ENCODE data around the gene ANO2.

Gene ANO2

GRCh38 chr12:5881101-5881606 lies 63.9 kb downstream of the ANO2 start:
- no peak for TF ChIP-seq CTCF (IDR thresholded peaks at IDR 0.05; ENCODE audit: low read depth, low read length, missing control alignments)
- Histone ChIP-seq H3K36me3 (replicated peaks) (no peaks in the 10 kb centered on the region), H3K27me3 (replicated peaks) (no peaks in the 10 kb centered on the region), H3K4me3 (ENCODE audit: low read depth, low read length) (no peak overlapping the region), H3K27ac (no peak overlapping the region)
- in situ Hi-C loops (cut with HindIII; ENCODE audit: low pct_ligation_motif_present, low sequenced_read_pairs): no loop called here
- DNase-seq: no peak

- Histone ChIP-seq H3K36me3 (replicated peaks) (no peaks in the 10 kb centered on the region), H3K4me3 (ENCODE audit: low read depth, low read length) (no peak overlapping the region), H3K27ac (no peak overlapping the region), H3K27me3 (replicated peaks) (no peaks in the 10 kb centered on the region)
- no peak for TF ChIP-seq CTCF (IDR thresholded peaks at IDR 0.05; ENCODE audit: low read depth, low read length, missing control alignments)
- no peak for DNase-seq
- in situ Hi-C loops (cut with HindIII; ENCODE audit: low pct_ligation_motif_present, low sequenced_read_pairs): no loop called here
These were observed 69.2 kb downstream of the ANO2 start for GRCh38 chr12:5875851-5876250.

GRCh38 chr12:5874514-5874913 lies 70.5 kb downstream of the ANO2 start:
- in situ Hi-C loops (cut with HindIII; ENCODE audit: low pct_ligation_motif_present, low sequenced_read_pairs): no loop called here
- Histone ChIP-seq H3K27ac (no peak overlapping the region), H3K27me3 (replicated peaks) (no peaks in the 10 kb centered on the region), H3K4me3 (ENCODE audit: low read depth, low read length) (no peak overlapping the region), H3K36me3 (replicated peaks) (no peaks in the 10 kb centered on the region)
- TF ChIP-seq CTCF (IDR thresholded peaks at IDR 0.05; ENCODE audit: low read depth, low read length, missing control alignments): no peak
- no peak for DNase-seq

GRCh38 chr12:5873281-5873919 lies 71.7 kb downstream of the ANO2 start:
- no peak for TF ChIP-seq CTCF (IDR thresholded peaks at IDR 0.05; ENCODE audit: low read depth, low read length, missing control alignments)
- Histone ChIP-seq H3K4me3 (ENCODE audit: low read depth, low read length) (no peak overlapping the region), H3K27me3 (replicated peaks) (no peaks in the 10 kb centered on the region), H3K27ac (no peak overlapping the region), H3K36me3 (replicated peaks) (no peaks in the 10 kb centered on the region)
- DNase-seq: no peak
- in situ Hi-C loops (cut with HindIII; ENCODE audit: low pct_ligation_motif_present, low sequenced_read_pairs): no loop called here

- H3K36me3 ChIP-seq (replicated peaks): no peaks in the 10 kb centered on the region
- peak; percentile 62 for TF ChIP-seq CTCF (IDR thresholded peaks at IDR 0.05; ENCODE audit: low read depth, low read length, missing control alignments)
- H3K4me3 ChIP-seq (ENCODE audit: low read depth, low read length): no peak overlapping the region
- no peaks in the 10 kb centered on the region for H3K27me3 ChIP-seq (replicated peaks)
- DNase-seq: peak; percentile 4
- no peak overlapping the region for H3K27ac ChIP-seq
- in situ Hi-C loops (cut with HindIII; ENCODE audit: low pct_ligation_motif_present, low sequenced_read_pairs): no loop called here
These were observed 72.3 kb downstream of the ANO2 start for GRCh38 chr12:5872745-5873144.

- no peak for DNase-seq
- Histone ChIP-seq H3K4me3 (ENCODE audit: low read depth, low read length) (no peak overlapping the region), H3K27ac (no peak overlapping the region), H3K36me3 (replicated peaks) (no peaks in the 10 kb centered on the region), H3K27me3 (replicated peaks) (no peaks in the 10 kb centered on the region)
- TF ChIP-seq CTCF (IDR thresholded peaks at IDR 0.05; ENCODE audit: low read depth, low read length, missing control alignments): no peak
- in situ Hi-C loops (cut with HindIII; ENCODE audit: low pct_ligation_motif_present, low sequenced_read_pairs): no loop called here
These were observed 73.3 kb downstream of the ANO2 start for GRCh38 chr12:5871741-5872140.
